NCI-H128 (cell line): ENCODE measurements around the gene CBX2.

Experiments used
- DNase-seq: peaks from one replicate; lab custom pipeline; 2025; ENCODE audit not compliant: unreplicated experiment; lab: John Stamatoyannopoulos, UW

The CBX2 gene

DNA sequence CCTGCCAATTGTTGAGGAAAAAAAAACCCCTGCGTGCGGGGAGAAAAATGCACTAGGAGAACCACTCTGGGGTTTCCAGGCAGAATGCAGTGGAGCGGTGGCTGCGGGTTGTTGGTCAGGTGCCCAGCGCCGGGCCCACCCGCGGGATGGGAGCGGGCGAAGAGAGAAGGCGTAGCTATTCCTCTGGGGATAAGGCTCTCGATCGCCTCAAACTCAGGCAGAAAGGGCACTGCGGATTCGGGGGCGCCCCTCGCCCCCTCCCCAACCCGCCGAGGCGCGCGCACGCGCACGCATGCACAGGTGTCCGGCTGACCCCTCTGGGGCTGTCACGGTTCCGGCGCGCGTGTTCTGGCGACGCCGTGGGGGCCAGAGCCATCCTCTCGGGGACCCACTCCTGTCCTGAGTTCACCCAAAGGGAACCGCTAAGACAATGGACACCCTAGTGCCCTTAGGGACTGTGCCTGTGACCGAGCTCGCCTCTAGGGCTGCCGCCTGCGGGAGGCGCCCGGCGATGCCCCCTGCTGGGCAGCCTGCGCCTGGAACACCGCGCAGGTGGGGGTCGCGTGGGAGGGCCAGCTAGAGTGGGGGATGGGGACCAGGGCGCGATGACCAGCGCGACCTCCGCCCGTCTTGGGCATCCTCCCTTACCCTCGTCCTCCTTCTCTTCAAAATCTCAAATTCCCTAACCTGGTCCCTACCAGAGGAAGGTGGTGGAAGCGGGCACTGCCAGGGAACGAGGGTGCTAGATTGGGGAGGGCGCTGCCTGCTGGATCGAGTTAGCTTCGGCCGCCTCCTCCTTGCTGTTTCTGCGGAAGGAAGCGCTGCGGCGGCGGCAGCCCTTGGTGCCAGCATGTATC is 33.3 kb downstream of the CBX2 start:
- DNase-seq = no peak

- DNase-seq = no peak
Observed at GRCh38 chr17:79811868-79812352, 34.0 kb downstream of the CBX2 start.

DNA sequence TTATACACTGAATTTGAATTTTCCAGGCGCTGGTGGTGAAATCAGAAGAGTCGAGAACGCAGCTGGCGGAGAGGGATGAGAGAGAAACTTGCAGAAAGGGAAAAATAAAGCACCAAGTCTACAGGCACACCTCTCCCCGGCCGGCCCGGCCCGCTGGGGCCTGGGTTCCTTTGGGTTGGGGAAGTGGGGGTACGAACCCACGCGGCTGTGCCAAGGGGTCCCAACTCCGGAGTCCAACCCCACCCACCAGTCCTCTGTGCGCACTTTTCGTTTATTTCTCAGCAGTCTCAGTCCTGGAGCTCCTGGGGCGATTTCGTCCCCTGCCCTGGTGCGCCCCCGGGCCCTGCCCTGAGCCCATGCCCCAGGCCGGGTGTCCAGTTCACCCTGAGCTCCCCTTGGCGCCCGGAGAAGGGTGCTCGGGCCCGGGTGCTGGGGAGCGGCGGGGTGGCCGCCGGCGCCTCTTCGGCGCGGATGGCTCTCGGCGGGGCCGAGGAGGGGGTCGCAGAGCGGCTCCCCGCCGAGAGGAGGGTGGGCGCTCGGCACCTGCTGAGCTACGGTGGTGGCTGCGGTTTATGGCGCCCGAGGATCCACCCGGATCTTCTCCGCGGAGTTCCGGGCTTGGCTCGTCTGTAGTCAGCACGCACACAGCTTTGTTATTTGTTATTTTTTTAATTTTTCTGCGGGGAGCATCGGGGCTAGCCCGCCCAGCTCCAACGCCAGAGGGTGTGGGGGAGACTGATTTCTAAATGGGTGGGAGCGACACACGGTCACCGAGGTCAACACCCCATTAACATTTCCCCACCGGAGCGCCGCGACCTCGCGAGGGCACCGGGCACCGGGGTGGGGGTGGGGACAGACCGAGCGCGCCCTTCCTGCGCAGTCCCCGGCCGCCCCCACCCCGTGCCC is 34.7 kb downstream of the CBX2 start:
- DNase-seq = no peak

DNA sequence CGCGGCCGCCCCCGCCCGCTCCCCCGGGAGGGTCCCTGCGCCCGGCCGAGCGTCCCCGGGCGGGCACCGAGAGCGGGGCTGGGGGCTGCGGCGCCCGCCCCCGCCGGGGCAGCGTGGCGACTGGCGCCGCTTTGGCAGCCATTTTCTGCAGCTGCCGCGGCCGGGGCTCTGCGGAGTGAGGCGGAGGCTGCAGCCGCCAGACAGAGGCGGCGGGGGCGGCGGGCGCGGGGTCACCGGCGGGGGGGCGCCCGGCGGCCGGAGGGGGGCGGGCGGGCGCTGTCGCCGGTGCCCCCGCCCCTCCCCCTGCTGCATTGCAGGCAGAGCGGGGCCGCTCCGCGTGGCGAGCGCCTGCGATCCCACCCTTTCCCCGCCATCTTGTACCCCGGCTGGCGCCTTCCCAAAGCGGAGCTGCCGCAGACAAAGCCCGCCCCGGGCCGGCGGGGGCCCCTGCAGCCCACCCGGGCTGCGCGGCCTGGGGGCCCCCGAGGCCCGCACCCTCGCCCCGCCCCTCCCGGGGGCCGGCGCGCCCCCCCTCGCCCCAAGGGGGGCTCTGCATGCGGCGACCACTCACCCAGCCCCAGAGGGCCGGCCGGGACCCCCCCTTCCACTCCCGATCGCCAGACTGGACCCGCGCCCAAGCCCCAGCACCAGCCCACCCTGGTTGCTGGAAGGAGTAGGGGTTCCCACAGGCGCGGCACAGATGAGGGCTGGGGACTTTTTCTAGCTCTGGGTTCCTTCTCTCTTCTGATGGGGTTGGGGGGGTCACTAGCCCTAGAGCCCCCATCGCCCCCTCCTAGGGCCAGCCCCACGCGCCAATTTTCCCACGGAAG is 35.6 kb downstream of the CBX2 start:
- no peak for DNase-seq

DNA sequence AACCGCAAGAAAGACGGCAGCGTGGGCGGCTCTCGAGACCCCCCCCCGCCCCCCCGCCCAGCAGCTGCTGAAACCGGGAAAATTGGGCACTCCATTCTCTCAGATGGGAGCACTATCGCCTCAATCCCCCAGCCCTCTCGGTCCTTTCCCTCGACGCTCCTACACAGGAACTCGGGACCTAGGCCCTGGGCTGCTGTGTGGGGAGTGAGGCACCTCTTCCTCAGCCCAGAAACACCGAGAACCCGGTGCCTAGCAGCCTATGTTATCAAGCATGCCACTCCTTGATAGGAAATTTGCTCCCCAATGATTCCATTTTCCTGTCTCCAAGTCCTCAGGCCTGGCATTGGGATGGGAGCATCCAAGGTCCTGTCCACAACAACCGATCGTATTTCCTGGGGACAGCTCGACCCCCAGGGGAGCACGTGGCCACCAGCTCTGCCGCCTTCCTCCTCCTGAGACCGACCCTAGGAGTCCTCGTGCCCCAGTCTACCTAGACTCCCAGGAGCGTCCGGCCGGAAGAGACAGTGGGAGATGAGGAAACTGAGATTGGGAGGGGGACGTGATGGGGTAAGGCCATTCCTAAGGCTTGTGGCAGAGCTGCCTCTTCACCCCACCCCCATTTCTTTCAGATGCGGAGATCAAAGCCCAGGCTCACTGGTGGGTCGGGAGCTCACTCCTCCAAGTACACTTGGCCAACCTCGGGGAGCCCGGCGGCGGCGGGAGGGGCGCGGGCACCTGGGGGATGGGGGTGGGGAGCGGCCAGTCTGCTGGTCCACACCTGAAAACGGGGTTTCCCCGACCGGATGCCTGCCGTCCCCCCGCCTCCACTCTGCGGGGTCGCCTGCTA is 36.4 kb downstream of the CBX2 start:
- DNase-seq = no peak

- DNase-seq = no peak
Observed at GRCh38 chr17:79814974-79815835, 37.3 kb downstream of the CBX2 start.

DNA sequence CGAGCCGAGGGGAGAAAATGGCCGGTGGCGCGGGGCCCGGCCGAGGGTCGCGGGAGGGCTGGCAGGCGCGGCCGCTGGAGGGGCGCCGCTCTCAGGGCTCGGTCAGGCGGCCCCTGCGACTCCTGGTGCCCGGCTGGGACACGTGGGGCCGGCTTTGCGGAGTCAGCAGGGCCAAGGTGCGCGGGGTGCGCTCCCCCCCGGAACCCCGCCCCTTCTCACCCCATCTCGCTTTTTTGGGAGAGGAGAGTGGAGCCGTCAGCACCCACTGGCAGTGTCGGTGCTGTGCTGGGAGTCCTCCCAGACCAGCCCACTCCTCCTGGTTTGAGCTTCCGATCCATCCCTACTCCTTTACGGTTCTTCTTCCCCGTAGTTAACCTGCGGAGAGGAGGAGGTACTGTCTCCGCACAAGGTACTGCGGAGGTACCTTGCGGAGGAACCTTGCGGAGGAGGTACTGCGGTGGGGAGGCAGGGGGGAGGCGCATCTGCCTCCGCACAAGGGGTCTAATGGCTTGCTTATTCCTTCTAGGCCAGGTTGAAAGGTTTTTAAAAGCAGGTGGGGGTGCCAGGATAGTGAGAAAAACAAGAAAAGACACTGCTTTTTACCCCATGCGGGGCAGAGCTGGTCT is 38.0 kb downstream of the CBX2 start:
- no peak for DNase-seq

GRCh38 chr17:79818026-79818758 is 40.2 kb downstream of the CBX2 start:
- DNase-seq = no peak

DNA sequence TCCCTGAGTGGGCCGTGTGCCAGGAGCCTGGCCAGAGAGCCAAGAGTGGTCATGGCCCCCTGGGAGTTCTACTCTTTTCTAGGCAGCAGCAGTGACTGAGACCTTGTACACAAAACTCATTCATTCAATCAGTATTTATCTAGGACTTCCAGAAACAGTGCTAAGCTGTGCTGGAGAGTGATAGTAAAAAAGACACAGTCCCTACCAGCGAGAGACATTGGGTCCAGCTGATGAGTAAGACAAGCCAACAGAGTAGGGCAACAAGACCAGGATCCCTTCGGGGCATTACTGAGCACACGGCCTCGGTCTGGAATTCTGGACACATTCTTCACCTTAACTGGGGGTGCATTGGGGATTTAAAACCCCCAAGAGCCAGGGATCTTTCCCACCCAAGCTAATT is 41.1 kb downstream of the CBX2 start:
- no peak for DNase-seq

DNA sequence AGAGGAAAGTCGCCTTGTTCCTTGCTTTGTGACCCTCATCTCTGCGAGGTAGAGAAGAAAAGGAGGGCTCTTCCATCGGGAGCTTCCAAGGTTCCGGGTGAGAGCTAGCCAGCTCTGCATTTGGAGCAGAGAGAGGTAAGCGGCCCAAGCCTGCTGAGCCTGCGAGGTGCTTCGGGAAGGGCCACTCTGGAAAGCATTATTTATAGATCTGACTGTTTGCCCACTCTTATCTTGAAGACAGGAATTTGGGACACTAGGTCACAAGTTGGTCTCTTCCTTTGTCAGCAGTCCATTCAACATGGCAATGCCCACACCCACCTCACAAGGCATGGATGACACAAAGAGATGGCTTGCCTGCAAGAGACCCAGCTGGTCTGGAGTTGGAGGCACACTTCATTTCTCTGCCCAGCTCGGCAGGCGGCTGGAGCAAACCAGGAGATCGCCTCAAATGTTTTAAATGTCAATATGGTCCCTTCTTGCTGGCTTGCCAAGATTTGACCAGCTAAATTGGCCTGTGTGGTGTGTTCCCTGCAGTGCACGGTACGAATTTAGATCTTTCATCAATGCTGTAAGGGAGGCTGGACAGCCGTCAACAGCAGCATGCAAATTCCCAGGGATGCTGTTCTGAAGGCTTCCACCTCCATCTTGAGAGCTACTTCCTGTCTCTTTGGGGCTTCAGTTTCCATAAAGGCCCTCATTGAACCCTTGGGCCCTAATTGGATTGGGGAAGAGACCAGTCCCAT is 41.8 kb downstream of the CBX2 start:
- no peak for DNase-seq

DNA sequence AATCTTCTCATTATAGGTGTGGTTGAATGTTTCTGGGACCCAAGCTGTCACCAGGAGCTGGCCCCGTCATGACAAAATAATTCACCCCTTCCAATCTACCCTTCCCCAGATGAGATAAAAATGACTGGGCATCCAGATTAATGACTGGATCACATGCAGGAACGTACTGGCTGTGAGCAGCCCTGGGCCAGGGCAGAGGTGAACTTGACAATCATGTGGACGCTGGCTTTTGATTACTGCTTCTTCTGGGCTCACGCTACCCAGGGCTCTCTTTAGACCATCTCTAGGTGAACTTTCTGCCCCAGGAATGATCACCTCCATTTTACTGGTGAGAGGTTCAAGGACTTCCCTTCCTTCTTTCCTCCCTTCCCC is 43.0 kb downstream of the CBX2 start:
- no peak for DNase-seq

DNA sequence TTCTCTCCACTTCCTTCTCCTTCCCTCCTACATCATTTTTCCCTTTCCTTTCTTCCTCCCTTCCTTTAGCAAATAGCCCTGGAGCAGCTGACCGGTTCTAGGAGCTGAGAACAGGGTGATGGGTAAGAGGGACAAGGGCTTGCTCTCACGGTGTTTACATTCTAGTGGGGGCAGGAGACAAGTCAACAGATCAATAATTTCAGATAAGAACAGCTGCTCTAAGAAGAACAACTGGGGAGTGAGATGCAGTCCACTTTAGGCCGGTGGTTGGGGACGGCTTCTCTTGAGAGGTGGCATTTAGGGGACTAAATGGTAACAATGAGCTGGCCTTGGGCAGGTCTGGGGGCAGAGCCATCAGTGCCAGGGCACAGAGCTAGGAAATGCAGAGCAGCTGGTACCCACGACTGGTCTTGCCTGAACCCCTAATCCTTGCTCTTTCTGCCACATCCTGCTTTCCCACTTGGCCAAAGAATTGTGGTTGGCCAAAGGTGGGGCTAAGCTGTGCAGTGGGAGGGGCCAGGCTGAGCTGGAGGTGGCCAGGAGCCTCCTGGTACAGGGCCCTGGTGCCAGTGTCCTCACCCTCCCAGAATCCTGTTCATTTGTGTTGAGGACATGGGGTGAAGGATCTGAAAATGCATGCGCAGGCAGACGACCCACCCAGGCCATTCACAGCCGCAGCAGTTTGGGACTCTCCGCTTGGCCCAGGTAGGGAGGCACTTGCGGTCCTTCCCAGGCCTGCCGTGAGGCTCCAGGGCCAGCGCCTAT is 43.6 kb downstream of the CBX2 start:
- no peak for DNase-seq

DNA sequence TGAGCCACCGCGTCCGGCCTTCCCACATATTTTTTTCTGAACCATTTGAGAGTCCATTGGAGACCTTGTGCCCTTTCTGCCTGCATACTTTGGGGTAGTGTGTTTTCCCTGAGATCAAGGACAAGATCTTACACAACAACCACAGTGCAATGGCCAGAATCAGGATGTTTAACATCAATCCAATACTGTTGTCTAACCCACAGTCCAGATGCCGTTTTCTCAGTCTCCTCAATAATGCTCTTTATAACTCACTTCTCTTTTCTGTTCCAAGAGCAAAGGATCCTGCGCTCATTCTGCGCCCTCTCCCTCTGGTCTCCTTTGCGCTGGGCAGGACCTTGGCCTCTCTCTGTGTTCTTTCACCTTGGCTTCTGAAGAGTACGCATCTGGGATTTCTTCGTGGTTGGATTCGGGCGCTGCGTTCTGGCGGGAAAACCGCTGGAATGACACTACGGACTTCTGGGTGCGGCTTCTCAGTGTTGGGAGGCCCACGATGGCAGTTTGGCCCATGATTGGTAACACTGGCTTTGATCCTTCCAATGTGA is 44.7 kb downstream of the CBX2 start:
- no peak for DNase-seq

GRCh38 chr17:79824234-79824633 is 46.3 kb downstream of the CBX2 start:
- DNase-seq = no peak

GRCh38 chr17:79824893-79825579 is 47.1 kb downstream of the CBX2 start:
- DNase-seq = no peak

DNA sequence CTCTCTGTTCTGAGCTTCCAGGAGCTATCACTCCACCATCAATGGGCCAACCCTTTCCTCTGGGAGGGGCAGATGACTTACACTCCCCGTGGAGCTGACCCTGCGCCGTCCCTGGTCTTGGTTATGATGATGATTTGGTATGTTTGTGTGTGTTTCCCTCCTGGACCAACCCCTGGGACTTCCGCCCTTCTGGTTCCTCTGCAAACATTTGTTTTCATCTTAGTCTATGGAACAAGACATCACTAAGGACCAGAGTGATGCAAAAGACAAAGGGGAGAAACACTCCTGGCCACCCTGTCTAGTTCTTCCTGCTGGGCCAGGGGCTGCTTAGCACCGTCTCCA is 47.6 kb downstream of the CBX2 start:
- DNase-seq = no peak
